Hematopoietic multipotent progenitor cell treated with erythropoietin and hydrocortisone succinate and interleukin-3 and kit ligand, for 15 days (in vitro differentiated cells): ENCODE results near the gene NELL1.

Experiments used
- DNase-seq: peaks from one replicate; pipeline ENCODE4 v3.0.0-alpha.2; 2015; ENCODE audit warnings: low spot score

NELL1 gene

GRCh38 chr11:21421711-21422329 lies 752.4 kb downstream of the NELL1 start:
- DNase-seq: no peak

GRCh38 chr11:21426931-21427330 lies 757.5 kb downstream of the NELL1 start:
- no peak for DNase-seq

- no peak for DNase-seq
Measured at GRCh38 chr11:21427726-21428125, 758.3 kb downstream of the NELL1 start.

- DNase-seq: no peak
Measured at GRCh38 chr11:21428796-21429195, 759.4 kb downstream of the NELL1 start.

- DNase-seq: no peak
Measured at GRCh38 chr11:21429401-21429800, 760.0 kb downstream of the NELL1 start.

- DNase-seq: no peak
Measured at GRCh38 chr11:21430537-21430936, 761.2 kb downstream of the NELL1 start.

GRCh38 chr11:21446939-21447590 lies 777.7 kb downstream of the NELL1 start:
- no peak for DNase-seq

- DNase-seq: no peak
Measured at GRCh38 chr11:21447871-21448270, 778.5 kb downstream of the NELL1 start.

GRCh38 chr11:21456186-21456585 lies 786.8 kb downstream of the NELL1 start:
- no peak for DNase-seq

GRCh38 chr11:21460082-21460481 lies 790.7 kb downstream of the NELL1 start:
- no peak for DNase-seq

- no peak for DNase-seq
Measured at GRCh38 chr11:21461701-21462100, 792.3 kb downstream of the NELL1 start.

GRCh38 chr11:21464601-21465193 lies 795.3 kb downstream of the NELL1 start:
- DNase-seq: no peak

GRCh38 chr11:21465203-21465602 lies 795.8 kb downstream of the NELL1 start:
- DNase-seq: no peak

GRCh38 chr11:21465920-21466319 lies 796.5 kb downstream of the NELL1 start:
- no peak for DNase-seq

- no peak for DNase-seq
Measured at GRCh38 chr11:21470521-21470920, 801.1 kb downstream of the NELL1 start.

GRCh38 chr11:21472261-21472660 lies 802.9 kb downstream of the NELL1 start:
- DNase-seq: no peak

- no peak for DNase-seq
Measured at GRCh38 chr11:21474529-21474928, 805.1 kb downstream of the NELL1 start.

- DNase-seq: no peak
Measured at GRCh38 chr11:21475276-21475675, 805.9 kb downstream of the NELL1 start.

GRCh38 chr11:21476588-21476987 lies 807.2 kb downstream of the NELL1 start:
- no peak for DNase-seq

GRCh38 chr11:21480240-21480639 lies 810.9 kb downstream of the NELL1 start:
- DNase-seq: no peak

- no peak for DNase-seq
Measured at GRCh38 chr11:21481255-21481654, 811.9 kb downstream of the NELL1 start.

GRCh38 chr11:21484039-21484438 lies 814.7 kb downstream of the NELL1 start:
- no peak for DNase-seq

- no peak for DNase-seq
Measured at GRCh38 chr11:21485006-21485405, 815.6 kb downstream of the NELL1 start.

GRCh38 chr11:21485426-21485825 lies 816.0 kb downstream of the NELL1 start:
- no peak for DNase-seq
